GM06990 (cell line): Measurements from ENCODE around the gene FNDC3B.

ENCODE experiments used
- DNase-seq: peaks from one replicate; pipeline ENCODE4 v3.0.0-alpha.2; 2011; ENCODE audit not compliant: insufficient read length; ENCODE audit errors: extremely low read depth
- H3K27me3 ChIP-seq: replicated peaks from 2 replicates; pipeline ENCODE4 v1.6.0; 2011; ENCODE audit warnings: low read length; ENCODE audit not compliant: control insufficient read depth, insufficient read depth
- H3K36me3 ChIP-seq: 2 replicates; pipeline ENCODE4 v1.5.1; 2011; ENCODE audit warnings: low read length; ENCODE audit not compliant: control insufficient read depth, insufficient read depth
- H3K4me3 ChIP-seq: replicated peaks from 2 replicates; pipeline ENCODE4 v1.5.1; 2011; ENCODE audit warnings: low read depth, mild to moderate bottlenecking, control low read depth, low read length
- CTCF ChIP-seq: IDR thresholded peaks from 2 replicates; pipeline ENCODE4 v1.5.1; 2011; ENCODE audit warnings: low read length, control low read depth, mild to moderate bottlenecking, inconsistent platforms; ENCODE audit not compliant: insufficient read depth, poor library complexity, severe bottlenecking

FNDC3B gene

GRCh38 chr3:172271386-172271976 lies 232.1 kb downstream of the FNDC3B start:
- TF ChIP-seq CTCF = no peak
- DNase-seq = no peak
- no peak overlapping the region for H3K4me3 ChIP-seq
- H3K27me3 ChIP-seq = no peaks in the 10 kb centered on the region
- no peaks in the 10 kb centered on the region; the same call in 1 of the 2 replicates for H3K36me3 ChIP-seq

- H3K27me3 ChIP-seq = no peaks in the 10 kb centered on the region
- H3K36me3 ChIP-seq = no peaks in the 10 kb centered on the region
- H3K4me3 ChIP-seq = no peak overlapping the region
- no peak for TF ChIP-seq CTCF
- DNase-seq = no peak
Measured at GRCh38 chr3:172272698-172273097, 233.3 kb downstream of the FNDC3B start.

- DNase-seq = no peak
- Histone ChIP-seq H3K4me3 (no peak overlapping the region), H3K36me3 (no peaks in the 10 kb centered on the region), H3K27me3 (no peaks in the 10 kb centered on the region)
- no peak for TF ChIP-seq CTCF
Measured at GRCh38 chr3:172273378-172273777, 234.0 kb downstream of the FNDC3B start.

- Histone ChIP-seq H3K4me3 (no peak overlapping the region), H3K27me3 (no peaks in the 10 kb centered on the region), H3K36me3 (no peaks in the 10 kb centered on the region)
- no peak for TF ChIP-seq CTCF
- no peak for DNase-seq
Measured at GRCh38 chr3:172274906-172275305, 235.5 kb downstream of the FNDC3B start.

- Histone ChIP-seq H3K36me3 (no peaks in the 10 kb centered on the region), H3K27me3 (no peaks in the 10 kb centered on the region), H3K4me3 (no peak overlapping the region)
- TF ChIP-seq CTCF = no peak
- DNase-seq = no peak
Measured at GRCh38 chr3:172275586-172275985, 236.2 kb downstream of the FNDC3B start.

- TF ChIP-seq CTCF = peak; percentile 39
- Histone ChIP-seq H3K36me3 (no peaks in the 10 kb centered on the region), H3K4me3 (no peak overlapping the region), H3K27me3 (no peaks in the 10 kb centered on the region)
- no peak for DNase-seq
Measured at GRCh38 chr3:172276103-172276502, 236.7 kb downstream of the FNDC3B start.
